GM18508 (cell line): ENCODE data around the gene PPM1F.

Experiments
- ATAC-seq: cut with Tn5 transposase; IDR thresholded peaks from one replicate; pipeline ENCODE4 v1.9.1; 2021; ENCODE audit warnings: moderate number of reproducible peaks; ENCODE audit not compliant: insufficient read depth, unreplicated experiment

PPM1F gene

DNA sequence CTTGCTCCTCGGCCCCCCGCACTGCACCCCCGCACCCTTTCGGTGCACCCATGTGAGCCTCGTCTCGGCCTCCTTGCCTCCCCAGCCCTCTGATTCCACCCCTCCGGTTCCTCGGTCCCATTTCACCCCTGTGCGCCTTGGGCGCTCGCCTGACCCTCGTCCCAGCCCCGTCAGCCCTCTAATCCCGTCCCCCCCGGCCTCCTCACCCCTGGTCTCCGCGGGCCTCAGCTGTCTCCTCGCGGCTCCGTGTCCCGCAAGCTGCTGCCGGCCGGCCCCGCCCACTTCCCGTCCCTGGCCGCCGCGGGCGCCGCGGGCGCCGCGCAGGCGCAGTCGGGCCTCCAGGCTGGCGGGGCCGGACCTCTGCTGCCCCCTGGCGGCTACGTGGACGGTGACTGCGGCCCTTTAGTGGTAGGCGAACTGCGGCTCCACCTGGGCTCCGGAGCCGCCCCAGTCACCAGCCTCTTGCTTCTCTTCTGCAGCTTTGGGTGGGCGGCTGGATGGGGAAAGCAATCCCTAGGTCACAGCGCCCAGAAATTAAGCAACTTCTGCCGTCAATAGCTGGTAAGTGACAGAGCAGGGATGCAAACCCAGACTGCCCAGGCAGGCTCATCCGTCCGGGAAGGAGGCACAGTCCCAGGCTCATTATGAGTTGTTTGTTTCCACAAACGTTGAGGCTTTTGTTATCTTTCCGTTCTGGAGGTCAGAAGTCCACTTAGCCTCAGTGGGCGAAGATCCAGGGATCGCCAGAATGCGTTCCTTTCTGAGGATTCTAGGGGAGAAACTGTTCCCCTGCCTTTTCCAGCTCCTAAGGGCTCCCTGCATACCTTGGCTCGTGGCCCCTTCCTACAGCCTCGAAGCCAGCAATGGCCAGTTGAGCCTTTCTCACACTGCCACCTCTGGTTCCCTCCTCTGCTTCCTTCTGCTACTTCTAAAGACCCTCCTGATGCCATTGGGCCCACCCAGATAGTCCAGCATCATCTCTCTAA is at the start of gene PPM1F:
Gene PPM1F, minus strand, starts transcription at position 263 of the 986 bp plus-strand sequence. CDS start 6,800 bp downstream, outside the sequence.
- ATAC-seq, result no peak

GRCh38 chr22:22001664-22002525 is 49.2 kb upstream of the PPM1F start:
- no peak for ATAC-seq

- ATAC-seq, result no peak
Observed at GRCh38 chr22:21998595-21999247, 46.1 kb upstream of the PPM1F start.

DNA sequence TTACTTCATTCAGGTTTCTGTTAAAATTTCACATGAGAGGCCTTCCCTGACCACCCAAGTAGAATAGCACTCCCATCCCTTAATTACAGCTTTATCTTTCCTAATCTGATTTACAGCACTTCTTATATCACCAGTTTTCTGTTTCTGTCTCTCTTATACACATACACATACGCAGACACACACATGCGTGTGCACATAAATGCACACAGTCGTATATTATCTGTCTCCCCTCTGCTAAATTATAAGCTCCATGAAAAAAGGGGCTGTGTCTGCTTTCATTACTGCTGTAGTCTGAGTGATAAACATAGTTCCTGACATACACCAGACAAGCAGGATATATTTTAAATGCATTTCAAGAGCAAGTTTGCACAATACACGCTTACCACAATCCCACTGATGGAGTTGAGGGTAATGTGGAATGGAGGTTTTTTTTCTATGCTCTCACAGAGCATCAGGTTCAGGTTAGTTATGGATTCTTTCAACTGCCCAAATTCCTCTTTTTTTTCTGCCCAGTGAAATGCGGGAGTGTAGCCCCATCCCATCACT is 43.6 kb upstream of the PPM1F start:
- ATAC-seq, result no peak

GRCh38 chr22:21995660-21996059 is 43.0 kb upstream of the PPM1F start:
- no peak for ATAC-seq

DNA sequence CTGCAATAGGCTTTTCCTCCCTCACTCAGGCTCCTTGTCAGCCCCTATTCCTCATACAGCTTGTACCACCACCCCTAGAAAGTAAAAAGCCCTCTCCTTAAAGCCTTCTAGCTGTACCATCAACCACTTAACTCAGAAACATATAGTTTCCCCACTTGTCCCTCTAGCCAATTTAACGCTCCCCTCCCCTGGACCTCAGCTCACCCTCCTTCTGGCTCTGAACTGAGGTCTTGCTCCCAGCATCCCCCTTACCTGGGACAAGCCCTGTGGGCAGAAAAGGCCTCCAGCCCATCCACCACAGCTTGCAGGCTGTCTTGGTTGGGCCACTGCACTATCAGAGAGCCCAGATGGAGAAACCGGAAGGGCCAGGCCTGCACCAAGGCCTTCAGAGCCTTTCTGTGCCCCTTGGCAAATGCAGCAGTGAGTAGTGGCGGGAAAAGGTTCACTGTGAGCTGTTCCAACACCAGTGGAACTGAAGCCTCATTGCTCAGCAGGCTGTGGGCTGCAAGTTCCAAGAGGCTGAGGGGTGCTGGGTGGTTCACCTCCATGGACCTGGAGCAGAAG is 42.3 kb upstream of the PPM1F start:
- no peak for ATAC-seq

DNA sequence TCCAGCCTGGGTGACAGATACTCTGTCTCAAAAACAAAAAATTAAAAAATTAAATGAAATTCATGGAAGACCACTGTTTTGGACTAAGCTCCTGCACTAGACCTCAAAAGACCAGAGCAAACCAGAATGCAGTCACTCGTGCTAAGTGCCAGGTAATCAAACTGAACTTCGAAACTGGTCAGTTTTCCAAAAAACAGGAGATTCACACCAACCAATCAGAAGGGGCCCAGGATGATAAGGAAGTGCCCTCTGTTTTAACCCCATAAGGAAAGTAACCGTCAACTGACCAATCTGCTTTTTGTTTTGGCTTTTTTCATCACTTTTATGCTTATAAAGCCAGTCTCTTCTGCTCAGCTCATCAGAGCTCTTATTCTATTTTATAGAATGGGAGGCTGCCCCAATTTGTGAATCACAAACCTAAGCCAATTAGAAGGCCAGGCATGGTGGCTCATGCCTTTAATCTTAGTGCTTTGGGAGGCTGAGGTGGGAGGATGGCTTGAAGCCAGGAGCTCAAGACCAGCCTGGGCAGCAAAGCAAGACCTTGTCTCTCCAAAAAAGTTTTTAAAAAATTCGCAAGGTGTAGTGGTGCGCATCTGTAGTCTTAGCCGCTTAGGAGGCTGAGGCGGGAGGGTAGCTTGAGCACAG is 40.1 kb upstream of the PPM1F start:
- ATAC-seq, result no peak

- no peak for ATAC-seq
Observed at GRCh38 chr22:21991774-21992173, 39.1 kb upstream of the PPM1F start.

- no peak for ATAC-seq
Observed at GRCh38 chr22:21991304-21991596, 38.6 kb upstream of the PPM1F start.

DNA sequence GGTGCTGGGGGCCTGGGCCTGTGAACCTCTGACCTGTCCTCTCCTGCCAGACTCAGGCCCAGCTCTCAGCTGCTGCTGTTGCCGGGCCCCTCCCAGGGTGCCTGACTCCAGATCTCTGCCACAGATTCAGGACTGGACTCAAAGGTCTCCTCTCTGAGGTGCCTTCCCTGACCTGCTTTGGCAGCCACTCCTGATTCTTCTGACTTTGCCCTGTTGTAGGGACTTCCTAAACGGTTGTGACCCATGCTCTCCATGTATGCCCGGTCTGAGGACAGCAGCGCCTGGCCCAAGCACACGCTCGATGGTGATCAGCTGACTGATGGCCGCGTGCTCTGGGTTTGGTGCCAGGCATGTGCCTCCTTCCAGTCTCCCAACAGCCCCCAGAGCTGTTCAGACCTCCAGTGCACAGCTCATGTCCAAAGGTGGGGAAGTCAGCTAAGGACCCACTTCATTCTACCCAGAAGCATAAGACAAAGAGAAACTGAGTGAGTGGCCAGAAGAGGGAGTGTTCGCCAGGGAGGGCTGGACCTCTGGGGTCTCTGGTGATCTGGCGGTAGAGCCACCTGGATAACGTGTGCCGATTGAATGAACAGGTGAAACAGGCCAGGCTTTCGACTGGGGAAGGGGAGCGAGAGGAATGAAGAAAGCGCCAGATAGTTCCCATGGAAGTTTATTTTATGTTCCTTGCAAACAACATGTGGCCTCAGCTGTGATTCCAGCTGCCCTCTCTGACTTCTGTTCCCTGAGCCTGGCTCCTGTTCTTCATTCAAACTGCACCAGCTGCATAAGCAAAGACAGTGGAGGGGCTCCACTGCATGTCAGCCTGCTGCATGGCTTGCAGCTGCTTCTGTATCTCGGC is 38.0 kb upstream of the PPM1F start:
- ATAC-seq, result no peak

DNA sequence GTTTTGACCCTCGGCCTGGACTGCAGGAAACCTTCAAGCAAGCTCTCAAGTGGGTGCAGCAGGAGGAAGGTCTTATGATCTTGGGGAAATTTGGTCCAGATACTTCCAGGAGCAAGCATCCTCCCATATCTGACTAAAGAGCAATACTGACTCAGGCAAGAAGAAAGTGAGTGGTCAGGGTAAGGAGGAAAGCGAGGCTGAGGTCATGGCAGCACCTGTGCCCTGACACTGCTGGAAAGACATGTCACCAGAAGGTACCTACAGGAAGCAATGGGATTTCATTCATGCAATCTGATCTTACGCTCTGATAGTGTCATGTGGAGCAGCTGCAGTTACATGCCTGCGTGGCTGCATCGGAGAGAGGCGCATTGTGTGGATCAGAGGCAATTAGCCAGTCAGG is 36.4 kb upstream of the PPM1F start:
- no peak for ATAC-seq

DNA sequence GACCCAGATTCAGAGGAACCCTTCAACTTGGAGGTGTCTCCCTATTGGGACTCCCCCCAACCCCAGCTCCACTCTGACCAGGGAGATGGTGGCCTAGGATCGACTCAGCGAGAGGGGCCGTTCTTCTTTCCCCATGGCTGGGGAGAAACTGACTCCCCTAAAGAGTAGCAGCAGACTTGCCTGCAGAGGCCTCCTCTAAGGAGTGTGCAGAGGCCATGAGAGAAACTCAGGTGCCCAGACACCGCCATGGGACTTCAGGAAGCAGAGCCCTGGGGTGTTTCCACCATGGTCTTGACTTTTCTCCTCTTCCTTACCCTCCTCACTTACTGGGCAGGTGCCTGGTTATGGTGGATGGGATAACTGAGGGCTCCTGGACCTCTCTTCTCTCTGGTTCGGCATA is 32.6 kb upstream of the PPM1F start:
- ATAC-seq, result no peak

DNA sequence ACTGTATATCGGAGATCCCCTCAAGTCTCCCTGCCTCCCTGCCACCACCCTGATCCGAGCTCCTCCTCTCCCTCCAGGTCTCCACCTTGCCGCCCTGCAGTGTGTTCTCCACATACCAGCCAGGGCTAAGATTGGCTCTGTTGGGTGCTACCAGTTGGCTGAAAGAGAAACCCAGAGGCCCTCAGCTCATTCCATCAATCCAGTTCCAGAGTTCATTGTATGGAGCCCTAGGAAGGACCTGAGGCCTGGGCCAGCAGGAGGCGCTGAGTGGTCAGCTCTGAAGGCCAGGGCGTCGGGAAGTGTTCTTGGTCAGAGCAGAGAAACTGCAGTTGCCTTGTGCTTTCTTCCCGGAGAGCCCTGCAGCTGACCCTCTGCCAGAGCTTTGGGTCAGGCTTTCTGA is 32.1 kb upstream of the PPM1F start:
- ATAC-seq, result no peak

DNA sequence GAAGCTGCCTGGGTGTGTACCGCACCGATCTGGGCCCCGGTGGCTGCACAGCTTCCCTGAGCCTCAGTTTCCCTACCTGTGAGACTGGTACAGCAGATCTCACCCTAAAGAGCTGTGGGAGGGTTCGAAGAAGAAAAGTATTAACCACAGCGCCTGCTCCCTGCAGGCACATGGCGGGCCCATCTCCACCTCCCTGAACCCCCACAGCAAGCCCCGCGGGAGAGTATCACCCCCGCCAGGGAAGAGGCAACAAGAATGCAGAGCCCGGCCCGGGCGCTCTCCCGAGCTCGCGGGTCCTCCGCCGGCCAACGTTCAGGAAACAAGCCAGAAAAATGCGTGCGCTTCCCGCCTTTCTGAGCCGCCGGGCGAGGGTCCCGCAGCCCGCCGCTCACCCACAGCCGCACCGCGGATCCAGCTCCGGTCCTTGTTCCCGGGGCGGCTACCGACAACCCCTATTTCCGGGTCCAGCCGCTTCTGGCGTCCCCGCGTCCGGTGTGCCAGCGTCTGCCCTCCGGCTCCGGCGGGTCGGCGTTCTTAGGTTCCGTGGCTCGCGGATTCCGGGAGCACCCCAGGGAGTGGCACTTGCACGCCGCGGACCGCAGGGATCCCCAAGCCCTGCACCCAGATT is 29.8 kb upstream of the PPM1F start, which contains the start of gene TOP3B:
Gene TOP3B, minus strand, starts transcription at position 450 of the 628 bp plus-strand sequence. CDS start 7,078 bp downstream, outside the sequence.
- ATAC-seq, result no peak

DNA sequence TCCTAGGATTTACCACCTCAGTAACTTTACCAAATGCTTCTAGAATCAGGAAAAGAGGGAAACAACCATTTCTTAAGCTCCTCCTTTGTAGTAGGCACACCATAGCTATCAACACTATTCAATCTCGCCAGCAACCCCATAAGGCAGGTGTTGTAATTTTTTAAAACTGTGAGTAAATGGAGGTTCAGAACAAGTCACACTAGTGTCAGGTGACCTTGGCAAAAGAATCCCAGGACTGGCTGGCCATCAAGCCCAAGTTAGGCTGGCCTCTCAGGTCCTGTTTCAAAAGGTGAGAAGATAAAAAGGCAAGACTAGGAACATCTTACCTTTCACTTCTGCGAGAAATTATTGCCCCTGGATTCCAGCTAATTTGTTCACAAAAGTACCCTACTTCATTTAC is 29.2 kb upstream of the PPM1F start:
- no peak for ATAC-seq

GRCh38 chr22:21980547-21980946 is 27.9 kb upstream of the PPM1F start:
- ATAC-seq, result no peak

DNA sequence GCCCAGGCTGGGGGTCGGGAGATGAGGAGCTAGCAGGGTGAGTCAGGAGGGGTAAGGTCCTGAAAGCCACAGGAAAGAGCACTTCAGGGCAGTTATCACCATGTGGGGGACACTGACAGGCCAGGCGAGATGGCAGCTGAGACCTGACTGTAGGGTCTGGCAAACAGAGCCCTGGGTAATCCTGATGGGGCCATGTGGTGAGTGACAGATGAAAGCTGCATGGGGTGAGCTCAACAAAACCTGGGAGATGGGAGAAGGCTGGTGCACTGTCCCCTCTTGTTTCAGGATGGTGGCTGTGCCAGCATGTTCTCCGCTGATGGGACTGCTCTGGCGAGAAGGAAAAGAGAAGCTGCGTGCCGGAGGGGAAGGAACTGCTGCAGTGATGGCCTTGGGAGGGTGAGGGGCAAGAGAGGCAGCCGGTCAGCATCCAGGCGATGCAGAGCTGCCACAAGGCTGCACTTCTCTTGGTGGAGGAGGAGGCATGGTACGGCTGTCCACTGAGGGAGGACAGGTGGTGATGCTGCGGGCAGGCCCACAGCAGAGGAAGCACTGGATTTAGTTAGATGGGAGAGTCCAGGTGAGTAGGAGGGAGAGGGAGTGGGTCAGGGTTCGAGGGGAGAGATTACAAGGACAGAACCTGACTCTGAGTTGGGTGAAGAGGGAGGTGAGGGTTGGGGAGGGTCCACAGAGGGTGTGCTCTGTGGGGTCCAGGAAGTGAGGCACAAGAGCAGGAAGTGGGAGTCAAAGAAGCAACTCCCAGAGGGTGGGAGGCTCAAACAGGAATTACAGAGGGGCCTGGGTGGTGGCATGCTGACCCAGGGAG is 26.1 kb upstream of the PPM1F start:
- no peak for ATAC-seq
